Epidermal melanocyte (primary cell): ENCODE data around the gene PPME1.

ENCODE experiments used
- DNase-seq: peaks from one replicate; pipeline ENCODE4 v3.0.0; 2011; ENCODE audit warnings: low spot score; ENCODE audit not compliant: insufficient read length

The PPME1 gene

GRCh38 chr11:74221816-74222215 is 50.7 kb downstream of the PPME1 start:
- no peak for DNase-seq

DNA sequence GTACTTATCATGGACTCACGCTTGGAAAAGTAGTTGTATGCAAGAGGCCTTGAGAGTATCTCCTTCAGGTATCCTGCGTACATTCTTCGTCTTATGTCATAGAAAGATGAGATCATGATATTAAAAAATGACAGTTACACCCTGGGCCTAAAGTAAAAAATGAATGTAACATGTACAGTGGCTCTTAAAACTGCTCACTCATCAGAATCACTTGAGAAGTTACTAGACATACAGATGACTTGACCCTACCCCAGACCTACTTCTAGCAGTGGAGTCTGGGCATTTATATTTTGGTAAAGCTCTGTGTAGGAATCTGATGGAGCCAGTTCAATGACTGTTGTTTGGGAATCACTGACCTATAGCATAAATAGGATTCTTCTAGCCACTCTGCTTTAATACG is 54.5 kb downstream of the PPME1 start:
- DNase-seq, result no peak

- no peak for DNase-seq
These were observed 55.8 kb downstream of the PPME1 start for GRCh38 chr11:74226907-74227306.

- no peak for DNase-seq
These were observed 61.3 kb downstream of the PPME1 start for GRCh38 chr11:74232311-74232950.

DNA sequence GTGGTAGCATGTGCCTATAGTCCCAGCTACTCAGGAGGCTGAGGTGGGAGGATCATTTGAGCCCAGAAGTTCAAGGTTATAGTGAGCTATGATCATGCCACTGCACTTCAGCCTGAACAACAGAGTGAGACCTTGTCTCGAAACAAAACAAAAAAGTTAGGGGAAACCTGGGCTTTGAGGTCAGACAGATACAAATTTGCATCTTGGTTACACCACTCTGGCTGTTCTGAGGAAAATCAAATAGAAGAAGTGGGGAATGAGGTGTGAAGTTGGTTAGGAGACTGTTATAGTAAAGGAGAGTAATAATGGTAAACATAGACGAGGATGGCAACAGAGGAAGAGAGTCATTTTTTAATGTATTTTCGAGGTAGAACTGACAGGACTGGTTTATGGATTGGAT is 62.6 kb downstream of the PPME1 start:
- no peak for DNase-seq

DNA sequence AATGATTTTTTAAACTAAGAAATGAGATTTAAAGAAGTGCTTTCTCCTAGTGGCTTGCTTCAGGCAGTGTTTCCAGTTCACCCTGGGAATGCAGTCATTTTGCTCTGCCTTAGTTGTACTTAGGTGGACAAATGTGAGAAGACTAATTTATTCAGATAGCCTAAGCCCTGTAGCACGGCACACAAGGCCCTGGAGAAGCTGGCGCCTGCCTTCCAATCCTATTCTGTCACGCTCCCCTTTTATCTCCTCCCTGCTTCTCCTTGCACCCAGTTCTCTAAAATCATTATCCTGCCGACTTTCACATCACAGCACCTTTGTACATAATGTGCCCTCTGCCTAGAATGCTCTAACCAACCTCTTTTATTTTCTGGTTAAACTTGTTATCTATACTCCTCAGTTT is 64.0 kb downstream of the PPME1 start:
- DNase-seq, result no peak

- no peak for DNase-seq
These were observed 66.5 kb downstream of the PPME1 start for GRCh38 chr11:74237541-74237940.

- no peak for DNase-seq
These were observed 67.2 kb downstream of the PPME1 start for GRCh38 chr11:74238243-74238642.

DNA sequence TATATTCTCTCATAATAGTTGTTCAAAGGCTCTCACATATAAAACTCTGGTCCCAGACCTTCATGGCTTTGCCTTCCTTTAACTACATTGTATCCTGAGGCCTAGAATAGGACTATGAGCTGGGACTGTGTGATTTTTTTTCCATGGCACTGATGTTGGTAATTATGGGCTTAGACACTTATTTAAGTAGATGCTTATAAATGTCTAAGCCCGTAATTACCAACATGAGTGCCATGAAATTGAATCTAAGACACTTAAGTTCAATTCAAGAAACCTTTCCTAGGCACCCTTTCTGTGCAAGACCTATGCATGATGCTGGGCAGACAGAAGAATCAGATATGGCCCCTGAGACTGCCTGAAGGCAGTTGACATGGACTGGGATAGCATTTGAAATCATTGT is 77.4 kb downstream of the PPME1 start:
- no peak for DNase-seq

DNA sequence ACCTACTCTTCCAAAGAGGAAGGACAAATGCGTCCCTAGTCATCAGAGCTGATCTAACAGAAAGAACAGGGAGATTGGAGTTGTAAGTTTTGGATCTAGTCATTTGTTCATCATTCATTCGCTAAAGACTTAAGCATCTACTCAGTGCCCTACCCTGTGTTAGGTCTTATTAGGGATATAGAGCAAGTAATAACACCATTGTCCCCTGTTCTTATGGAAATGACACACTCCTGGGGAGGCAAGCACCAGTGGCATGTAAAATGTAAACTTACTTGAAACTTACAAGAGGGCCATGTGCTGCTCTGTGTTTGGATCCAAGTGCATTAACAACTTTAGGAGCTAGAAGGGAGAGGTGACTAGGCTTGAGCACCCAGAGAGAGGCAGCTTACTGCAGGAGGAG is 78.4 kb downstream of the PPME1 start:
- DNase-seq, result no peak

- DNase-seq, result no peak
These were observed 82.3 kb downstream of the PPME1 start for GRCh38 chr11:74253361-74253760.

GRCh38 chr11:74255741-74256375 is 84.8 kb downstream of the PPME1 start:
- DNase-seq, result peak; percentile 45

DNA sequence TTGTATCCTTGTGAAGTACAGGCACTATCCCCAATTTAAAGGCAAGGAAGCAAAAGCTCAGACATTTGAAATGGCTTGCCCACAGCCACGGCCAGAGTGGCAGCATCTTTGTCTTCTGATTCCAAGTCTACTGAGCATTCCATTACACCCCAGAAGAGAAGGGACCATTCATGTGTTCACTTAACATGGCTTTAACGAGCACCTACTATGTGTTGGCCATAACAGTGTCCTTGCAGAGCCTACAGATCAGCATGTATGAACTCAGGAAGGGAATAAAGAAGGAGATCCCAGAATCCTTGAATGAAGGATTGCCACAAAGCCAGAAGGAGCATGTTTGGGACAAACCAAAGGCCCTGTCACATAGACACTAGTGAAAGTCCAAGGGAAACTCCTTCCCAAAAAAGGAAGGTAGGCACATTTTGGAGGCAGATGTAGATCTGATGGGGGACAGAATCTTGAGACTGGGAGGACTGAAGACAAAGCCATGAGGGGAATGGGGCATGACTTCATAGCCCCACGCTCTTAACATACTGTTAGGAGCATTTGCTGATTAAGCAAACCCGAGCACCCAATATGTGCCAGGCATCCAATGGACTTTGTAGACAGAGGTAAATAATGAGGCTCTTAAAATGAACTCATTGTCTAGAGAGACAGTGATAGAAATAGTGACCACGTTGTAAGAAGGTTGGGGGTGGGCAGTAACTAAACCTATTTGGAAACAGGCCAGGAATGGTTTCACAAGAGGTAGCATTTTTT is 85.5 kb downstream of the PPME1 start:
- no peak for DNase-seq

DNA sequence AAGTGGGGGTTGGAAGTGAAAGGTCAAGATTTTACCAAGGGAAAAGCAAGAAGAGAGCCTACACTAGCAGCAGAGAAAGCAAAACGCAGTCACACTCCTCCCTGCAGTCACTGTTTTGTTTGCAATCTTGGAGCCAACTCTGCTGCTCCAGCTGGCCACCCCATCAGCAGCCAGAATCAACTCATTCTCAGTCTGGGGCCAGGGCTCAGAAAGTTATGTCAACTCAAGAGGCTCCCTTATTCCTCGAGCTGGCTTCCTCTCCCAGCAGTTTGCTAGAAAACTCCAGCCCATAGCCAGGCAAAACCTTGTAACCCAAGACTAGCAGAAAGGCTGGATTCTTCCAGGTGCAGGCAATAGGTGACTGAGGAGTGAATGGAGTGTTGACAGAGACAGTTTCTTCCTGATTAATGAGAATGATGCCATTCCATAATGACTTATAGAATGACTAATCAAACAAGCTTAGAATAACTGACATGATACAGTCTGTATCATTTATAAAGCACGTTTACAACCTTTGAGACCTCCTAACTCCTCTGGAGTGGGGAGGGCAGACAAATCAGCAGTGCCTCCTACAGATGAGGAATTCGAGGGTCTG is 87.0 kb downstream of the PPME1 start:
- DNase-seq, result no peak

DNA sequence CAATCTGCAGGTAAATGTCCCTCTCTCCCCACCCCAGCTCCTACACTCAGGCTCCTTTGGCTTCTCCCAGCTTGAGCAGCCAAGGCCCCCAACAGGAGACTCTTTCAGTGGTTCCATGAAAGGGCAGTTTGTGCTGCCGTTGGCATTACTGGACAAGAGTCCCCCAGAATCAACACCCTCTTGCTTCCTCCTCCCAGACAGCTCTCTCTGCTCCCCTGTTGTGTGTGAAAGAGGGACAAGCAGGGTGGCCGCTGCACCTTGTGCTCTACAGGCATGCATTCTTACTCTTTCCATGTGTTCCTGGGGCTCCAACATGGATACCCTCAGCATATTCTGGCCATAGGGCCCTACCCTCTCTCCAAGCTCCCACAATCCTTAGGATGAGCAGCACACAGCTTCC is 91.6 kb downstream of the PPME1 start:
- no peak for DNase-seq

- DNase-seq, result no peak
These were observed 94.2 kb downstream of the PPME1 start for GRCh38 chr11:74265256-74265655.

DNA sequence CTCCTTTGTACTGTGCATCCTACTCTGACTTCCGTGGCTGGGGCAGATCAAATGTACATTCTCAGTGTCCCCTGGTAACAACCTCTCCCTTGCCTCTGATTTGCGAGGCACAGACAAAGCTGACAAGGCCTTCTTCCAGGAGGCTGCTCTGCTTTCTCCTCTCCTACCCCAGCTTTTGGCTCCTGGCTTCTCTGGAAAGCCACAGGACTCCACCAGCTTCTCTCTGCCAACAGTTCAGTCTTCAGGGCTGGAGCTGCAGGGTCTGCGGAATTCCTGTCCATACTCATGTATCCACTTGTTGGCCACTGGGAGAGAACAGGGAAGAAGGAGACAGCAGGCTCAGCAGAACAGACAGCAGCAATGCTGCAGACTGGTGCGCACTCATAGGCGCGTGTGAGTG is 95.9 kb downstream of the PPME1 start:
- DNase-seq, result no peak

GRCh38 chr11:74268456-74268855 is 97.4 kb downstream of the PPME1 start:
- no peak for DNase-seq

DNA sequence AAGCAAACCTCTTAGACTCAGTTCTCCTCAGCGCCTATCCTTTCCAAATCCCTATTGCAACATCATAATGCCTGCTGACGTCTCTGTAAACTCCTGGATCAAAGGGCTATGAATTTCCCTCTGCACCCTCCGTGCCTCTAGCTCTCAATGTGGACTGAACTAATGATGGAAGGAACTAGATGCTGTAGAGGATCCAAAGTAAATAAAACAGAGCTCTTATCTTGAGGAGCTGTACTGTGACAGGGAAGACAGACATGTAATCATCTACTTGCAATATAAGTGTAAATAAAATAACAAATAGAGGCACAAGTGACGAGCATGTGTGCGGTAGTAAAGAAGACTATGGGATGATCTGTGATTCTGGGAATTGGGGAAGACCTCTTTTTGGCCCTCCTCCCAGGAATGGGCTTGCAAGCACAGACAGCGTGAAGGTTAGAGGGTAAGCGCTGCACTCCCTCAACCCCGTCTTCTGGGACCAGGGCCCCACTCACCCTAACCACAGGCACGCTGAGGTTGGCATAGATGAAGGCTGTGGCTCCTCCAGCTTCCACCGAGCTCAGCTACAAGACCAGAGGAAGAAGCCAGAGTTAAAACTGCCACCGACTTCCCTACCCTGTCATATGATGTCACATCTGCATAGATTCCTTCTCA is 98.2 kb downstream of the PPME1 start:
- DNase-seq, result no peak

DNA sequence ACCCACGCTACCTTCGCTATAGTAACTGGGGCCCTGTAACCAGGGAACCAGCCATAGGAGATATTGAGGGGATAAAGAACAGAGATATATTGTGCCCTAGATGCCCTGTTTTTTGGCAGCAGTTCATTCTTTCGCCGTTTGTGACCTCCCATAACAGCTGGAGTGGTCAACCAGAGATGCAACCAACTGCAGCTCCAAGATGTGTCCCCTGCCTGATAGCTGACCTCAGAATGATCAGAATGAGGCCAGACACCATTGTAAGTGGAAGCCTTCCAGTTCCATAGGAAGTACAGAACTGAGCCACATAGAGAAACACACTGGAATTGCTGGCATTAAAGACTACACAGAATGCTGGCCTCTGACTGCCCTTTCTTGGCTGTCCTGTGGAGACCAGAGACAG is 101.2 kb downstream of the PPME1 start:
- no peak for DNase-seq

GRCh38 chr11:74276581-74276980 is 105.5 kb downstream of the PPME1 start:
- no peak for DNase-seq

DNA sequence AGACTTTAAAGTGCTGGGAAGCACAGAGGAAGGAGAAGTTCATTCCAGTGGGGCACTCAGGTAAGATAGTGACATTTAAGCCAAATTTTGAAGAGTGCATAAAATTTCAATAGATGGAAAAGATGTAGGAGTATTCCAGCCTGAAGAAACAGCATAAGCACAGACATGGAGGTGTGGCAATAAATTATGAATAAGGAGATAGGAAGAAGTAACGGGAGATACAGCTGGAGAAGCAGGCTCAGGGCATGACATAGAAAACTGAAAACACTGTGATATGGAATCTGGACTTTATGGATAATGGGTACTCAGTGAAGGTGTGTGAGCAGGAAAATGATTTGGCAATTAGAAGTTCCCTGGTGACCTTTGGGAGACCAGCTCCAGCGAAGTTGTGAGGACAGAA is 107.0 kb downstream of the PPME1 start:
- DNase-seq, result no peak
